CD4-positive, alpha-beta T cell treated with Interleukin-2 at 100 ng/mL for 4 hours (primary cell): ENCODE results near the gene WNT3A.

Source experiments
- DNase-seq: peaks from one replicate; pipeline ENCODE4 v3.0.0-alpha.2; 2020; ENCODE audit warnings: low spot score

The WNT3A gene

DNA sequence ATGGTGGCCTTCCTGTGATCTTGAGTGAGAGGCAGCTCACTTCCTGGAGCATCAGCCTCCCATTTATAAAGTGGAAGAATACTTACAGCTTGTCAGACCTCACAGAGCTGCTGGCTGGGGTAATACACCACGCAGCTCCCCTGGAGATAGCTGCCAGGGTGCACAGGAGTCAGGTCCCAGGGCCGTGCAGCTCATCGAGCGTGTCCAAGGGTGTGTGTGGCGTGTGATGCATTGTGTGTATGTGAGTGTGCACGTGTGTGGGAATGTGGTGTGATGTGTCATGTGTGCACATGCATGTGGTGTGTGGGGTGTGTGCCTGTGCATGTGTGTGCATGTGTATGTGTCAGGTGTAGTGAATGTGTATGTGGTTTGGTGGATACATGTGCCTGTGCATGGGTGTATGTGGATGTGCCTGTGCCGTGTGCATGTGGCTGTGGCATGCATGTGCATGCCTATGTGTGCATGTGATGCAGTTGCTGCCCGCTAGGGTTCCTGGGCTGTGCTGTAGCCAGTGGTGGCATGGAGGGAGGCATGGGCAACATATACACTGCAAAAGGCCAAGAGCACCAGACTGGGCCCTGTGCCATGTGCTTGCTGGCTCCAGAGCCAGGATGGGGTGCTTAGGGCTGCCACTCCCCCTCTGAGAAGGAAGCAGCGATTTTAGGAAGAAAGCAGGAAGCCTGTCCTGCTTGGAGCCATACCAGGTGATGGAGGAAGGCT lies 24.6 kb downstream of the WNT3A start:
- DNase-seq = no peak

DNA sequence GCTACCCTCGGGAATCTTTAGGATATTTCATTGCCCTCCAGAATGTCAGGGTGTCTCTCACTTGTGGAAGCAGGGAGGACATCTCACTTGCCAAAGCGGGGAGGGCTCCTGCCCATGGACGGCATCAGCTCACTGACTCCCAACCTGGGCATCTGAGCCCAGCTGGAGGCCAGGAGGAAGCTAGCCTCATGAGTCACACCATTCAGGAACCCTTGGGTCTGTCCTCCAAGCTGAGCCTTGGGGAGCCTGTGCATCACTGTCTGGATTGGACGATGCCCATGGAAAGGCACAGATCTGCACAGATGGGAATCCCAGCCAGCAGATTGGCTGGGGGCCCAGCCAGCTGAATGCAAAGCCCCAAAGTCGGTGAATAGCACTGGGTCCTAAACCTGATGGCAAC lies 25.2 kb downstream of the WNT3A start:
- no peak for DNase-seq

DNA sequence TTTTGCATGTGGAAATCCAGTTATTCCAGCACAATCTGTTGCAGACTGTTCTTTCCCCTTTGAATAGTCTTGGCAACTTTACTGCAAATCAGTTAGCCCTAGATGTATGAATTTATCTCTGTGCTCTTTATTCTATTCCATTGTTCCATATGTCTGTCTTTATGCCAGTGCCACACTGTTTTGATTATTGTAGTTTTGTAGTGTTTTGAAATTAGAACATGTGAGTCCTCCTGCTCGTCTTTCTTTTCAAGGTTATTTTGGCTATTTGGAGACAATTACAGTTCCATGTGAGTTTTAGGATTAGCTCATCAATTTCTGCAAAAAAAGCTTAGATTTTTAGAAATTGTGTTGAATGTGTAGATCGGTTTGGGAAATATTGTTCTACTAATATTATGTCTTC lies 26.6 kb downstream of the WNT3A start:
- no peak for DNase-seq

DNA sequence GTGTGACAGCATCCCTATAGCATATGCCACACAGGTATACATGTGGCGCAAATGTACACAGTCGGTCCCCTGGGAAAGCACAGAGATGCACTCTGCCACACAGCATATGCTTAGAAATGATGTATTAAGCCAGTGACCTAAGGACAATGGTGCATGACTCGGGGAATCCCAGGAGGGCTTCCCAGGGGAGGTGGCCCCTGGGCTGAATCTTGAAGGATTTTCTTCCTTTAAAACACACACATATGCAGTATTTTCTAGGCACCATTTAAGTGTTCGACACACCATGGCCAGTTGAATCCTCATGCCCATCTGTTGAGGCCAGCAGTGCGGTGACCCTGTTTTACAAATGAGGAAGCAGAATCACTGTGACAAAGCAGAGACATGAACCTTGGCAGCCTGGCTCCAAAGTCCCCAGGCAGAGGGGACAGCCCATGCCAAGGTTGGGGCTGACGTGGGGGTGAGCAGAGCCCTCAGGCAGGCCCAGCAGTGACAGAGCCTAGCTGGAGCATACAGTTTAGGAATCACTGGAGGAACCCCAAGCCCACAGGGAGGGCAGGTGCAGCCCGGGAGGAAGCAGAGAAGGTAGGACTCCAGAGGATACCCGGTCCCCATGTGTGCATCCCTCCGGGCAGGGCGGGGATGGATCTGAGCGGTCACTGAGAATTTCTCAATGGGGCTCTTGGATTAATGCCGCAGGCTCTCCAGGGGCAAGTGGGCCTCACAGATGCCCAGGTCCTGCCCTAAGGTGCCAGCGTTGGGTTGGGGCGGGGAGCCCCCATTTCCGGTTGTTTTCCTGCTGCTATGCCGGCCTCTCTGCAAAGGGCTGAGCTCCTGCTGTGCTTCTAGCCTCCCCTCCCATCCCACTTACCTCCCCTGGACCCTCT lies 28.4 kb downstream of the WNT3A start:
- no peak for DNase-seq

DNA sequence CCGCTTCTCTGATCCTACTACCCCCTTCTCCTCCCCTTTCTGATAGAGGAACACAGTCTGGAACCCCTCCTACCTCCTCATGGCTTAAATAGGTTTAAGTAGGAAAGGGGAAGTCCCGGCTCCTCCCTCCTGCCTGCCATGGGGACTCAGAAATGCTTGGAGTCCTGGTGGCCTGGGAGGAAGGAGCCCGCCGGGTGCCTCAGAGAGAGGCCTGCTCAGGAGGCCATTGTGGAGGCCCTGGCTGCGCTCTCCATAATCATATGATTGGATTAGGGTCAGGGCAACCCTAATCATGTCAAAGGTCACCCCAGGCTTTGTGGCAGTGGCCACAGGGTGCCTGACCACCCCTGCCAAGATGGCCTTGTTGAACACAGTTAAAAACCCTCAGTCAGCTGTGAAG lies 29.0 kb downstream of the WNT3A start:
- no peak for DNase-seq

DNA sequence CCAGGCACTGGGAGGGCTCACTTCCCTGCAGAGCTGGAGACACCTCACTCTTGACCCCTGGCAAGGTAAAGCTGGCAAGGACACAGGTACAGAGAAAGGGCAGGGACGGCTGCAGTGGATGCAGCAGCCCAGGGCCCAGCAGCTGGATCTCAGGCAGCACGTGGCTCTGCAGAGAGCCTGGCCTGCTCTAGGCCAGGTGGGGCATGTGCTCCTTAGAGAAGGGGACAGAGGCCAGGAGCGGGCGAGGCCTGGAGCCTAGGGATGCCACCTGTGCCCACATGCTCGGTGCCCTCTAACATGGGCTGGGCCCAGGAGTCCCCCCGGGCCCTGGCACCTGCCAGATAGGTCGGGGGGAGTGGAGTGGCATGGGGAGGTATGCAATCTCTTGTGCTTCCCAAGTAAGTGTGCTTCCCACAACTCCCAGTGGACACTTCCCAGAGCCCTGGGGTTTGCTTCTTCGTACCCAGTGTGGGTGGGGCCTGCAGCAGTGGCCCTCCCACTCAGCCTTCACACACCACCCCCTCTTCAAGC lies 30.0 kb downstream of the WNT3A start:
- no peak for DNase-seq

DNA sequence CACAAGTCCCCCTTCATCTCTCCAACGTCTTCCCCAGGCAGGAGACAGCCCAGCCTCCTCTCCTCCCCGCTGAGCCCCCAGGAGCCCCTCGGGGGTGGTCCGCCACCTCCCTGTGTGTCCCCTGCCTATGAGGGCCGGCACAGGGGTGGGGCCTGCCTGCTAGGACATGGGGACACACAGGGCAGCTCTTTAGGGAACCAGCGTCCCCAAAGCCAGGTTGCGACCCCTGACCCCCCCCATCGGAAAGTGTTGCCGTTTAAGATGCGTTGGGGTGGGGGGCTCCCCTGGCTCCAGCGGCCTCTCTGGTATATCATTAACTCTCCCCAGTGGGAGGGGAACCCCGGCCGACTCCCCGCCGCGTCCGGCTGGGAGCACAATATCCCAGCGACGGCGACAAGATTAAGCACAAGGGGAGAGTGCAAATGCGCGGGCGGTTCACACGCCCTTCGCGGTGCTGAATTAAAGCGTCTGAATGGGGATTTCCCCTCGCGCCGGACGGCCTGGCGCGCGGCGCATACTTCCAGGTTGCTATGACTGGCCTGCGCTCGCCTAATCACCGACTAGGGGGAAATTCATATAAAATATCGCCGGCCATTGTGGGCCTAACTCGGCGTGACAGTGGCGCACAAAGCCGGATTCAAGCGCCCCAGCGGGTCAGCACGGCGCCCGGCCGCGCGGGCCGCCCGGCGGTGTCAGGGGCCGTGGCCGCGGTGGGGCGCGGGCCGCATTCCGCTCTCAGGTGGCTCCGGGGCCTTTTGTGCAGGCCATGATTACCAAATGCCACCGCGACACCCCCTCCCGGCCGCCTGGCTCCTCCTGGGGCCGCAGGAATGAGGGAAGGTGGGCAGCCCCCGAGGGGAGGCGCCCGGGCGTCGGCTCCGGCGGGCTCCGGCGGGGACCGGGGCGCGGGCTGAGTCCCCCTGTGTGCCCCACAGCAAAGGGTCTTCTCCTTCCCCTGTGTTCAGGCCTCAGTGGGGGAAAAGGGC lies 30.9 kb downstream of the WNT3A start:
- DNase-seq = peak; percentile 3

DNA sequence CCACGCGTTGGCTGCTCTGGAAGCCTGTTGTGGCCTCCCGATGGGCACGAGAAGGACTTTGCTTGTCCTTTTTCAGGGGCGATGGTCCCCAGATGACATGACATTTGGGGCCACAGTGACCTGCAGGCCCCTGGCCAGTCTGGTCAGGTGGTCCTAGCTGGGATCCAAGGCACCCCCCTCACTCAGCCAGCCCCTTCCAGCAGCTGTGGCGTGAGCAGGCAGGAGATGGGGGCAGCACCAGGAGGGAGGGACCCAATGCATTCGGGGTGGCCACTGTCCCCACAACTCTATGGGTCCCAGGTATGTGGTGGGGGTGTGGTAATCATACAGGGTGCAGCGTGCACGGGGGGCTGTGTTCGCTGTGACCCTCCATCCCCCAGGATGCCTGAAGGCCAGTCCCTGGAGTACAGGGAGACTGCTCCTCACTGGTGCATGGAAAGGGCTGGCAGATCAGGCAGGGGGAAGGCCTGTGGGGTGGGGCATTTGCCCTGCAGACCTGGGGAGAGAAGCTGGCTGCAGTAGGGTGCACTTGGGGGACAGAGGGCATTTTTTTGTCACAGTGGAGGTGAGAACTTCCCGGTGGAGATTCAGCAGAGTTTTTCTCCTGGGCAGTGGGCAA lies 31.7 kb downstream of the WNT3A start:
- no peak for DNase-seq

DNA sequence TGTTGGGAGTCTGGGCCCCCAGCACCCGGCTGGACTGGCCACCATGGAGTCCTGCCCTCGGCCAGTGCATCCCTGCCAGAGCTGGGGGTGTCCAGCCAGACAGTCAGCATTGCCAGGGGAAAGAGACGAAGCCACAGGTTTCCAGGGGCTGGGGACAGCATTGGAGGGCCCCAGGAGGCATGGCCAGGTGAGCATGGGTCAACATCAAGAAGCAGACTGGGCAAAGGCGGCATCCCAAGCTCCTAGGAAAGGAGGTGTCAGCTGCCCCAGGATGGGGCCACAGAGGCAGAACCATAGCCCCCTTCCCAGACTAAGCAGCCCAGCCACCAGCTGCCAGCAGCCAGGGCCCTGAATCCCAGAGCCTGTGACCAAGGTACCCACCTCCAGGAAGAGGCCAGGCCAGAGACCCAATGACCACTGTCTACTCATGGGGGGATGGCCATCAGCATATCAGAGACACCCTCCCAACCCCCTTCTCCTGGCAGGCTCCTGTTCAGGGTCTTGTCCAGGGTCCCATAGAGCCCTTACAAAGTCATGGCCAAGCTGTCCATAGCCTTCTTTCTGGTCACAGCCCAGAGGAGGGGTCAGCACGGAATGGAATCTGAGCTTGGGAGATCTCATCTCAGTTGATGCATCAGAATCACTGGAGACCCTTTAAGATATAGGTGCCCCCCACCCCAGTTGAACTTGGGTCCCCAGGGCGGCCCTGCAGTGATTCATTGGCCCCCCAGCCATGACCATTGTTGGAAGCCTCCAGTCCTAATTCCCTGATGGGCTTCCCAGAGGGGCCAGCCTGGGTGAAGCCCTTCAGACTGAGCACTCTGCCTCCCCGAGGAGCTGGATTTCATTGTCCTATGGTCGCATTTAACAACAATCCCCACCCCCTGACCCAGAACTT lies 32.5 kb downstream of the WNT3A start:
- DNase-seq = no peak

DNA sequence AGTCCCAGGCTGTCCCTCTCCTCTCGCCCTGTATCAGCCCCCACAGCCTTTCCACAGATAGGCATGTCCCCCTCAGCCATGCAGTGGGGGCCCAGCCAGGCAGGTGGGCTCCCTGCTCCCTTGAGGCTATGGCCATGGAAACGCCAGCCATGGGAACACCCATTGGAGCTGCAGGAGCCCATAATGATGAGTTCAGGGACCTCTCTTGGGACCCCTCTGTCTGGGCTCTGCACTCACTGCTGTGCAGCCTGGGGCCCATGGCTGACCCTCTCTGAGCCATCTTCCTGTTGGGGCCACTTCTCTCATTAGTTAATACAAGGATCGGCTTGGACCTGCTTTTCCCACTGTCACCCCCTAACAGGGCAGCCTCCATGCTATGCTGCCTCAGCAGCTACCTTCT lies 33.2 kb downstream of the WNT3A start:
- no peak for DNase-seq

DNA sequence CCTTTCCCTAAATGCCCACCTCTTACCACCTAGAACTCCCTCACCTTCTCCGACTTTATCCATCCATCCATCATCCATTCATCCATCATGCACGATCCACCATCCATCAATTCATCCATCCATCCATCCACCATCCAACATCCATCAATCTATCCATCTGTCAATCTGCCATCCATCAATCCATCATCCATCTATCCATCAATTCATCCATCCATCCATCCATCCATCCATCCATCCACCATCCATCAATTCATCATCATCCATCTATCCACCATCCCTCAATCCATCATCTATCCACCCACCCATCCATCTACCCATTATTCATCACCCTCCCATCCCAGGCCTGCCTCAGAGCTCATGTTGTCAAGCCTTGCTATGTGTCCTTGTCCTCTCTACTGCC lies 34.5 kb downstream of the WNT3A start:
- no peak for DNase-seq

DNA sequence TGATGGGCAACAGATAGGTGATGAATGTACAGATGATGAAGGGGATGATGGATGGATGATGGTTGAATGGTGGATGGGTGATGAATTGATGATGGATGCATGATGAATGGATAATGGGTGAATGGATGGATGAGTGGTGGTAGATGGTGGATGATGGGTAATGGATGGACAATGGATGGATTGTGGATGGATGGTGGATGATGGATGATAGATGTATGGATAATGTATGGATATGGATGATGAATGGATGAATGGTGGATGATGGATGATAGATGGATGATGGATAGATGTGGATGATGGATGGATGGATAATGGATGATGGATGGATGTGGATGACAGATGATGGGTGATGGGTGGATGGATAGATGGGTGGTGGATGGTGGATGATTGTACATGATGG lies 35.7 kb downstream of the WNT3A start:
- DNase-seq = no peak

DNA sequence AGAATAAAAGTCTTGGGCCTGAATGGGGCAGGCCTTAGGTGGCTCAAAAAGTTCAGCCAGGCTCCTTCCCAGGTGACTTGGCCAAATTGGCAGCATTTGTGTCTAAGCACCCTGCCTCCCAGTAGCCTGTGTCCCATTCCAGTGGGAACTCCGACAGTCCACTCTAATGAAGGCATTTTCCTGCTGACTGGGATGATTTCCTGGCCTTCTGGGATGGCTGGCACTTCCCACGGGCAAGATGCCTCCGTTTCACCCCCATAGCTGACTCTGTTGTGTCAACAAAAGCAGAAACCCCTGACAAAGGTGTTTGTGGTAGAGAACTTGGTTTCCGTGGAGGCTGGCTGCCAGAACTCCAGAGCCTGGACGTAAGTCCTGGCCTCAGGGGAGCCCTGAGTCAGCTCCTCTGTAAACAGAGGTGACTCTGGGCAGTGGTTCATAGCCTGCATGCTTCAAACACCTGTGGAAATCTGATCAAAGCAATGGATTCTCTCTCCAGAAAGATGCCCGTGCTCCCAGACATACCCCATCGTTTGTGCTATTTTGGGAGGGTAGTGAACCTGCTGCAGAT lies 36.6 kb downstream of the WNT3A start:
- DNase-seq = no peak

DNA sequence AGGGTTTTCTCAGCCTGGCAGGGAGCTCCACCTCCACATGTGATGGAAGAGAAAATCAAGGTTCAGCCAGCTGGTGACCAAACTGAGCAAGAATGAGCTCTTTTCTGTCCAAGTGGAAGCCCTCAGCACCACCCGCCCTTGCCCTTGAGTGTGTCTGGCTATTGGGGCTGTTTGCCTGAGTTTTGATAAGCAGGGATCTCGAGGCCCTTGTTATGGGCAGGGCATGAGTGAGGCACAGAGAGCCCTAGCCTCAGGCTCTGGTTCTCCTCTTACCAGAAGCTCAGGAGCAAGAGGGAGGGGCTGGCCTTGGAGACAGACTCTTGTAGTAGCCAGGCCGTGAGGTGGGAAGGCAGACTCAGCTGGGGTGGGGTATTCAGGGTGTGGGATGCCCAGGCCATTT lies 38.2 kb downstream of the WNT3A start:
- no peak for DNase-seq

DNA sequence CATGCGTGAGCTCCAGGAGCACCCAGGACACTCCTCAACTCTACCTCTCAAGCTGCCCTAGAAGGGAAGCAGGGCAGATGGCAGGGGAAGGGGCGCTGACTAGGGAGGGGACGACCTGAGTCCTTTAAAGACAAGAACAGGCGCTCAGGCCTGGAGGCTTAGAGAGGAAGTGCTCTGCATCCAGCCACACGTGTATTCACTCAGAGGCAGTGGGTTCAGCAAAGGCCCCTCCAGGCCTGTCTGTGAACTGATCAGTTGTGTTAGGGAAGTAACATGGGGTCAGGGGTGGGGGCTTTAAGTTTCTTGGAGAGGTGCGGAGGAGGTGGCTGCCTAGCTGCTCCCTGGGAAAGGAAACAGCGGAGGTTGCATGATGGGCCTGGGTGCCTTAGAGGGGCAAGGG lies 38.6 kb downstream of the WNT3A start:
- DNase-seq = no peak

DNA sequence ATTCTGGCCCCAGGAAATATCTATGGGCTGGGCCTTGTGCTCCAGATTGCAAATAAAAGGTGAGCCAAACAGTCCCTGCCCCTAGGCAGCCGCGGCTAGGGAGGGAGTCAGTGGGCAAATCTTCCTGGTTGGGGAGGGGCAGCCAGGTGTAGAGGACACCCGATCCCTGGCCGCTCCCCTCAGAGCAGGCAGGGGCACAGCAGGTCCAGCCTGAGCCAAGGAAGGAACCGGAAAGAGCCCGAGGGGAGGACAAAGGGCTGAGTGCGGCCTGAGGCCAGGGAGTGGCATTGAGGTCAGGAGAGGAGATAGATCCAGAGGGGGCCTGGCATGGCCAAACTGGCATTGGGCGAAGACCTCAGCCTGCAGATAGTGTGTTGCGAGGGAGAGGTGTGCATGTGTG lies 39.1 kb downstream of the WNT3A start:
- DNase-seq = no peak

DNA sequence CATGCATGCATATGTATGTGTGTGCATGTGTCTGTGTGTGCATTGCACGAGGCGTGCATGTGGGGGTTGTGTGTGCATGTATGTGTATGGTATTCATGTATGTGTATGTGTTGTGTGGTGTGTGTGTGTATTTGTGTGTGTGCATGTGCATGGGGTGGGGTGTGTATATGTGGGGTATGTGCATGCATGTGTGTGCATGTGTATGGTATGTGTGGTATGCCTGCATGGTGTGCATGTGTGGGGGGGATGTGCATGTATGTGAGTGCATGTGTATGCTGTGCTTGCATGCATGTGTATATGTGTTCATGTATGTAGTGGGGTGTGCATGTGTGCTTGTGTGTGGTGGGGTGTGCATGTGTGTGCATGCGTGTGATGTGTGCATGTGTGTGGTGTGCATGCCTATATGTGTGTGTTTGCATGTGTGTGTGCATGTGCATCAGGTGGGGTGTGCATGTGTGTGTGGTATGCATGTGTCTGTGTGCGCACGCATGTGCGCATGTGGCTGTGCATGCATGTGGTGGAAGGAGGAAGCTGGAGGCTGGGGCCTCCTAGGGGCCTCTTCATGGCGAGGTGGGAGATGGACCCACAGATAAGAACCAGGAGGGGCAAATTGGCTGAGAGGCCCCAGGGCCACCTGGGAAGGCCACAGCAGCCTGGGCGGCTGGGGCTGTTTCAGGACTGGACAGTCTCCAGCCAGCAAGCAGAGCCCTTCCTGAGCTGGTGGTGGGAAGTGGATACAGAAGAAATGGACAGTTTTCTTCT lies 39.8 kb downstream of the WNT3A start:
- no peak for DNase-seq

DNA sequence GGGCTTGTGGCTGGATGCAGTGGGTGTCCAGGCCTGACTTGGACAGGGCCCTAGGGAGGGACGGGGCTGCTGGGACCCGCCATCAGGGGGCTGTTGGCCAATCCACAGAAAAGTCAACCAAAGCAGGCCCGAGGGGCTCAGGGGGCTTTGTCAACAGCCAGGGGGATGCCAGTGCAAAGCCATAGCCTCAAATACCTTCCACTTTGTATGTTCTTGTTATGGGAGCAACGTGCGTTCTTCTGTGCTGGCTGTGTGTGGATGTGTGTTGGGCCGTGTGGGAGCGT lies 40.3 kb downstream of the WNT3A start:
- no peak for DNase-seq

DNA sequence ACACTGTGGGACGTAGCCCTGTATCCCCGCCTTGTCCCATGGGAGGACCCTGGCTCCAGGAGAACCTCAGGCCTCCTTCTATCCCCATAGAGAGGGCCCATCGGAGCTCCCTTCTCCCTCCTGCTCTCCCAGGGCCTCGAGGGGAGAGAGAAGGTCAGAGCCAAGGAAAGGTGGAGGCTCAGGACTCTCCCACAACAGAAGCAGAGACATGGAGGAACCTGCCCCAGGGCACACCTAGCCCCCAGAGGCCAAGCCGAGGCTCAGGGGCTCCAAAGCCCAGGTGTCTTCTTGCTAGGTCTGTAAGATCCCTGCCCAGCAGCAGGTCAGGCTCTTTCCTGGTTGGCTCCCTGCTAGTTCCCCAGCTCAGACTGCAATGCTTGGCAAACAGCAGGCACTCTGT lies 41.3 kb downstream of the WNT3A start:
- no peak for DNase-seq
